SK-N-SH (cell line): ENCODE measurements around the gene FAM184B. TPM values are rescaled to one million over a fixed set of nuclear protein-coding genes. Genes with fewer than 3 reads are reported as not detected.

Experiments
- CTCF ChIA-PET: fragments of 300-600, 350-600 bp; formaldehyde crosslinking; extraction: SDS; loops from one replicate; lab custom pipeline; 2021; lab: Yijun Ruan, JAX
- POLR2A ChIA-PET: fragments of 350-600 bp; sonication (Branson Sonifier 250); formaldehyde crosslinking; extraction: SDS; loops from one replicate; lab custom pipeline; 2020; ENCODE audit warnings: antibody characterized with exemption, inconsistent platforms; lab: Yijun Ruan, JAX
- DNase-seq: peaks from one replicate; pipeline ENCODE4 v3.0.0; 2012
- H2AFZ ChIP-seq: fragments of 200-600 bp; sonication (generic); 2 replicates; pipeline ENCODE4 v1.8.1; 2016; ENCODE audit warnings: antibody characterized with exemption, mild to moderate bottlenecking, low read depth
- H3F3A ChIP-seq: fragments of 200-600 bp; sonication (generic); replicated peaks from 2 replicates; pipeline ENCODE3; 2016; ENCODE audit warnings: antibody characterized with exemption, mild to moderate bottlenecking; ENCODE audit not compliant: insufficient read depth
- H3K27ac ChIP-seq, 2 experiments: fragments of 200-500 bp in 1 of 2; fragments of 200-600 bp in 1 of 2; sonication (Bioruptor generic) in 1 of 2; sonication (generic), shearing (Covaris generic) in 1 of 2; 2 replicates each; pipeline versions ENCODE4 v1.5.1 to v1.6.1; 2014 to 2016; ENCODE audit warnings: low read depth in 2 of 2, inconsistent platforms in 1 of 2, low read length in 1 of 2, mild to moderate bottlenecking in 1 of 2, mixed read lengths in 1 of 2
- H3K27me3 ChIP-seq: fragments of 200-600 bp; sonication (generic), shearing (Covaris generic); 2 replicates; pipeline ENCODE4 v1.6.1; 2016; ENCODE audit warnings: mixed run types; ENCODE audit not compliant: insufficient read depth
- H3K36me3 ChIP-seq, 2 experiments: fragments of 200-500 bp in 1 of 2; fragments of 200-600 bp in 1 of 2; sonication (Bioruptor generic) in 1 of 2; sonication (generic) in 1 of 2; replicated peaks in 1 of 2; 2 replicates each; pipeline versions ENCODE3 to v1.5.1; 2014 to 2016; ENCODE audit warnings: low read length in 1 of 2, mild to moderate bottlenecking in 1 of 2; ENCODE audit not compliant: insufficient read depth in 2 of 2, control insufficient read depth in 1 of 2
- H3K4me1 ChIP-seq, 2 experiments: fragments of 200-500 bp in 1 of 2; fragments of 200-600 bp in 1 of 2; sonication (Bioruptor generic) in 1 of 2; sonication (generic), shearing (Covaris generic) in 1 of 2; 2 replicates each; pipeline versions ENCODE4 v1.5.1 to v1.6.1; 2014 to 2016; ENCODE audit warnings: low read depth in 1 of 2, low read length in 1 of 2, mixed run types in 1 of 2; ENCODE audit not compliant: insufficient read depth in 2 of 2, control insufficient read depth in 1 of 2
- H3K4me2 ChIP-seq: fragments of 200-600 bp; sonication (generic), shearing (Covaris generic); 2 replicates; pipeline ENCODE4 v1.6.1; 2017; ENCODE audit warnings: mixed run types
- H3K4me3 ChIP-seq, 2 experiments: fragments of 200-500 bp in 1 of 2; fragments of 200-600 bp in 1 of 2; sonication (Bioruptor generic) in 1 of 2; sonication (generic), shearing (Covaris generic) in 1 of 2; 2 replicates each; pipeline versions ENCODE4 v1.5.1 to v1.8.1; 2014 to 2016; ENCODE audit warnings: low read depth in 2 of 2, inconsistent platforms in 1 of 2, low read length in 1 of 2, mild to moderate bottlenecking in 1 of 2, mixed read lengths in 1 of 2, moderate library complexity in 1 of 2
- H3K79me2 ChIP-seq: fragments of 200-600 bp; sonication (generic); 2 replicates; pipeline ENCODE4 v1.8.1; 2017; ENCODE audit warnings: mild to moderate bottlenecking; ENCODE audit not compliant: insufficient read depth
- H3K9ac ChIP-seq: fragments of 200-600 bp; sonication (generic); 2 replicates; pipeline ENCODE4 v1.6.1; 2017; ENCODE audit warnings: mixed run types
- H3K9me2 ChIP-seq: fragments of 200-600 bp; sonication (generic); 2 replicates; pipeline ENCODE4 v1.6.1; 2017; ENCODE audit warnings: mixed run types
- H3K9me3 ChIP-seq: fragments of 200-600 bp; sonication (generic); 2 replicates; pipeline ENCODE4 v1.6.1; 2017; ENCODE audit warnings: mixed run types, mild to moderate bottlenecking, moderate library complexity
- H4K20me1 ChIP-seq: fragments of 200-600 bp; sonication (generic); 2 replicates; pipeline ENCODE4 v1.6.1; 2017; ENCODE audit warnings: mild to moderate bottlenecking, mixed run types; ENCODE audit not compliant: insufficient read depth
- CHD2 ChIP-seq: fragments of 150-350 bp; IDR thresholded peaks from 2 replicates; pipeline ENCODE4 v1.6.1; 2018; ENCODE audit warnings: low read length; ENCODE audit not compliant: partially characterized antibody
- EZH2phosphoT487 ChIP-seq: fragments of 200-600 bp; sonication (generic); IDR thresholded peaks from 2 replicates; pipeline ENCODE4 v1.6.1; 2017; ENCODE audit warnings: low read depth, mixed run types, mild to moderate bottlenecking, antibody characterized with exemption, moderate library complexity, borderline replicate concordance
- FOXJ3 ChIP-seq: sonication (generic); formaldehyde crosslinking; IDR thresholded peaks from 2 replicates; pipeline ENCODE4 v1.5.1; 2020; ENCODE audit warnings: mild to moderate bottlenecking, missing genetic modification reagents
- FOXM1 ChIP-seq: IDR thresholded peaks from 2 replicates; pipeline ENCODE4 v1.4.0; 2012; ENCODE audit warnings: low read depth, mild to moderate bottlenecking
- GABPA ChIP-seq: IDR thresholded peaks from 2 replicates; pipeline ENCODE4 v1.4.0; 2012; ENCODE audit warnings: low read depth, mild to moderate bottlenecking
- JUND ChIP-seq: IDR thresholded peaks from 2 replicates; pipeline ENCODE4 v1.4.0; 2012
- MEF2A ChIP-seq: IDR thresholded peaks from 2 replicates; pipeline ENCODE4 v1.4.0; 2012; ENCODE audit warnings: low read depth, borderline replicate concordance
- NFIC ChIP-seq: IDR thresholded peaks from 2 replicates; pipeline ENCODE4 v1.4.0; 2012; ENCODE audit warnings: borderline replicate concordance
- POLR2AphosphoS5 ChIP-seq: IDR thresholded peaks from 2 replicates; pipeline ENCODE4 v1.6.1; 2012; ENCODE audit warnings: low read depth, low read length
- RAD21 ChIP-seq: IDR thresholded peaks from 2 replicates; pipeline ENCODE4 v1.6.1; 2012; ENCODE audit warnings: mild to moderate bottlenecking, low read length
- RCOR1 ChIP-seq: fragments of 150-350 bp; IDR thresholded peaks from 2 replicates; pipeline ENCODE4 v1.6.1; 2017; ENCODE audit warnings: antibody characterized with exemption, low read length
- RFX5 ChIP-seq: IDR thresholded peaks from 2 replicates; pipeline ENCODE4 v1.6.1; 2012; ENCODE audit warnings: mild to moderate bottlenecking, improper control_type of control experiment, low read length
- RXRA ChIP-seq: IDR thresholded peaks from 2 replicates; pipeline ENCODE4 v1.4.0; 2012; ENCODE audit warnings: low read depth, mild to moderate bottlenecking, borderline replicate concordance
- TAF1 ChIP-seq: IDR thresholded peaks from 2 replicates; pipeline ENCODE4 v1.6.1; 2012; ENCODE audit warnings: low read depth, mild to moderate bottlenecking, low read length, moderate library complexity, borderline replicate concordance
- WGBS: methylation state at CpG from one replicate; pipeline ENCODE4 v1.1.6; 2017; ENCODE audit warnings: low lambda C conversion rate; 5-methylcytosine and 5-hydroxymethylcytosine counted together
- polyA plus RNA-seq, 3 experiments: library from polyadenylated mRNA; depleted of rRNA; stranded (reverse); fragments of >200 nt; gene quantifications; 2 replicates each; pipeline ENCODE4 v1.2.3, GENCODE V29; 2012
- TF ChIP-seq, protein P1 (sequence below): IDR thresholded peaks from 2 replicates; pipeline ENCODE4 v1.4.0; 2012; ENCODE audit warnings: low read depth, borderline replicate concordance
- TF ChIP-seq, protein P2 (sequence below): IDR thresholded peaks from 2 replicates; pipeline ENCODE4 v1.4.0; 2012; ENCODE audit warnings: low read depth
- TF ChIP-seq, protein P3 (sequence below): fragments of 150-350 bp; IDR thresholded peaks from 2 replicates; pipeline ENCODE4 v1.6.1; 2016; ENCODE audit warnings: mild to moderate bottlenecking, low read depth, low read length

FAM184B gene
- polyA plus RNA-seq, 1 of the 3 experiments (the other 2 are of a cell fraction) = not detected

GRCh38 chr4:17715511-17715910 is 65.9 kb downstream of the FAM184B start:
- H3K4me1 ChIP-seq = no peaks in the 10 kb centered on the region
- H3K4me3 ChIP-seq = no peak overlapping the region
- H3F3A ChIP-seq = no peaks in the 10 kb centered on the region
- H3K9me3 ChIP-seq = no peaks in the 10 kb centered on the region
- no peaks in the 10 kb centered on the region for H3K9me2 ChIP-seq
- H2AFZ ChIP-seq = no peak overlapping the region
- no peaks in the 10 kb centered on the region for H3K36me3 ChIP-seq
- no peaks in the 10 kb centered on the region for H3K27me3 ChIP-seq
- no peak overlapping the region for H3K9ac ChIP-seq
- TF ChIP-seq MEF2A (no peak), RXRA (no peak), FOXM1 (no peak), RCOR1 (no peak), JUND (no peak), CHD2 (no peak), RAD21 (no peak), NFIC (no peak), TAF1 (no peak), GABPA (no peak), POLR2AphosphoS5 (no peak), FOXJ3 (CRISPR knock-in tag) (no peak), RFX5 (no peak)
- TF ChIP-seq, protein P1, sequence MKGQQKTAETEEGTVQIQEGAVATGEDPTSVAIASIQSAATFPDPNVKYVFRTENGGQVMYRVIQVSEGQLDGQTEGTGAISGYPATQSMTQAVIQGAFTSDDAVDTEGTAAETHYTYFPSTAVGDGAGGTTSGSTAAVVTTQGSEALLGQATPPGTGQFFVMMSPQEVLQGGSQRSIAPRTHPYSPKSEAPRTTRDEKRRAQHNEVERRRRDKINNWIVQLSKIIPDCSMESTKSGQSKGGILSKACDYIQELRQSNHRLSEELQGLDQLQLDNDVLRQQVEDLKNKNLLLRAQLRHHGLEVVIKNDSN = no peak
- TF ChIP-seq, protein P2, sequence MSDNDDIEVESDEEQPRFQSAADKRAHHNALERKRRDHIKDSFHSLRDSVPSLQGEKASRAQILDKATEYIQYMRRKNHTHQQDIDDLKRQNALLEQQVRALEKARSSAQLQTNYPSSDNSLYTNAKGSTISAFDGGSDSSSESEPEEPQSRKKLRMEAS = no peak
- H4K20me1 ChIP-seq = no peaks in the 10 kb centered on the region
- no peaks in the 10 kb centered on the region for H3K79me2 ChIP-seq
- 65% methylated on average over 2 of the region's 2 CpGs for WGBS
- ChIA-PET POLR2A (no interaction called here), CTCF (no interaction called here)
- H3K27ac ChIP-seq = no peak overlapping the region
- DNase-seq = no peak
- H3K4me2 ChIP-seq = no peak overlapping the region

- Histone ChIP-seq H3K9ac (no peak overlapping the region), H3K9me2 (no peaks in the 10 kb centered on the region), H3K36me3 (no peaks in the 10 kb centered on the region), H3K27me3 (no peaks in the 10 kb centered on the region), H2AFZ (no peak overlapping the region), H3K4me2 (no peak overlapping the region), H3K9me3 (no peaks in the 10 kb centered on the region), H3K27ac (no peak overlapping the region), H4K20me1 (no peaks in the 10 kb centered on the region), H3K79me2 (no peaks in the 10 kb centered on the region)
- DNase-seq = no peak
- WGBS = 67% methylated on average over 5 of the region's 5 CpGs
- POLR2A ChIA-PET = interaction anchor here (0.5 kb wide), 1 partner anchor 70 kb away, joined by 3 read pairs; no protein-coding TSS in a partner anchor
- CTCF ChIA-PET = no interaction called here
- TF ChIP-seq, protein P3, sequence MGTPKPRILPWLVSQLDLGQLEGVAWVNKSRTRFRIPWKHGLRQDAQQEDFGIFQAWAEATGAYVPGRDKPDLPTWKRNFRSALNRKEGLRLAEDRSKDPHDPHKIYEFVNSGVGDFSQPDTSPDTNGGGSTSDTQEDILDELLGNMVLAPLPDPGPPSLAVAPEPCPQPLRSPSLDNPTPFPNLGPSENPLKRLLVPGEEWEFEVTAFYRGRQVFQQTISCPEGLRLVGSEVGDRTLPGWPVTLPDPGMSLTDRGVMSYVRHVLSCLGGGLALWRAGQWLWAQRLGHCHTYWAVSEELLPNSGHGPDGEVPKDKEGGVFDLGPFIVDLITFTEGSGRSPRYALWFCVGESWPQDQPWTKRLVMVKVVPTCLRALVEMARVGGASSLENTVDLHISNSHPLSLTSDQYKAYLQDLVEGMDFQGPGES = no peak
- no peak for TF ChIP-seq TAF1
- no peak for TF ChIP-seq EZH2phosphoT487
- TF ChIP-seq, all 33 proteins: peak for 0
- Histone ChIP-seq H3F3A (no peaks in the 10 kb centered on the region), H3K4me1 (no peaks in the 10 kb centered on the region), H3K4me3 (no peak overlapping the region)
Observed at GRCh38 chr4:17713779-17714178, 67.6 kb downstream of the FAM184B start.
